H1 (cell line): ENCODE results near the gene CDCA7.

Experiments used
- BCL11A ChIP-seq, 2 experiments: IDR thresholded peaks; one replicate each; pipeline ENCODE4 v1.6.1; 2011; ENCODE audit warnings: low read depth in 2 of 2, low read length in 2 of 2, mild to moderate bottlenecking in 2 of 2
- CBX8 ChIP-seq: fragments of 300-800, 300-1000 bp; sonication (generic); IDR thresholded peaks from 2 replicates; pipeline ENCODE4 v1.7.1; 2016; ENCODE audit warnings: low read depth, low read length, borderline replicate concordance
- CREB1 ChIP-seq: IDR thresholded peaks from 2 replicates; pipeline ENCODE4 v1.6.1; 2012; ENCODE audit warnings: inconsistent platforms
- EGR1 ChIP-seq: IDR thresholded peaks from 2 replicates; pipeline ENCODE4 v1.6.1; 2011; ENCODE audit warnings: low read depth, low read length, borderline replicate concordance
- EZH2 ChIP-seq: fragments of 200-600 bp; sonication (generic); IDR thresholded peaks from 2 replicates; pipeline ENCODE4 v1.7.1; 2012; ENCODE audit warnings: low read depth, mild to moderate bottlenecking, moderate library complexity, low read length, inconsistent platforms; ENCODE audit not compliant: severe bottlenecking
- NRF1 ChIP-seq: IDR thresholded peaks from 2 replicates; pipeline ENCODE4 v1.6.1; 2011; ENCODE audit warnings: mild to moderate bottlenecking, low read depth, low read length, improper control_type of control experiment
- POLR2A ChIP-seq, 2 experiments: IDR thresholded peaks; 1 replicate in 1 of 2; 2 replicates in 1 of 2; pipeline ENCODE4 v1.6.1; 2011; ENCODE audit warnings: low read depth in 2 of 2, low read length in 2 of 2, mild to moderate bottlenecking in 2 of 2; ENCODE audit errors: control extremely low read depth in 1 of 2
- POLR2AphosphoS5 ChIP-seq: IDR thresholded peaks from 2 replicates; pipeline ENCODE4 v1.6.1; 2011; ENCODE audit warnings: low read depth, low read length
- SIN3A ChIP-seq, 2 experiments: IDR thresholded peaks in 1 of 2; conservative IDR thresholded peaks in 1 of 2; 2 replicates each; pipeline ENCODE4 v1.6.1; 2011 to 2012; ENCODE audit warnings: low read length in 2 of 2, improper control_type of control experiment in 1 of 2, low read depth in 1 of 2, mild to moderate bottlenecking in 1 of 2
- TCF12 ChIP-seq: IDR thresholded peaks from 2 replicates; pipeline ENCODE4 v1.6.1; 2011; ENCODE audit warnings: low read depth, mild to moderate bottlenecking, low read length
- TF ChIP-seq, protein P1 (sequence below), 3 experiments: IDR thresholded peaks; 1 replicate in 2 of 3; 2 replicates in 1 of 3; pipeline versions ENCODE4 v1.5.1 to v1.6.1; 2011; ENCODE audit warnings: low read length in 3 of 3, mild to moderate bottlenecking in 3 of 3, inconsistent platforms in 2 of 3, low read depth in 1 of 3, moderate library complexity in 1 of 3; ENCODE audit not compliant: insufficient read depth in 1 of 3; ENCODE audit errors: control extremely low read depth in 1 of 3
- TF ChIP-seq, protein P2 (sequence below): IDR thresholded peaks from 2 replicates; pipeline ENCODE4 v1.6.1; 2012; ENCODE audit warnings: inconsistent platforms

DNA sequence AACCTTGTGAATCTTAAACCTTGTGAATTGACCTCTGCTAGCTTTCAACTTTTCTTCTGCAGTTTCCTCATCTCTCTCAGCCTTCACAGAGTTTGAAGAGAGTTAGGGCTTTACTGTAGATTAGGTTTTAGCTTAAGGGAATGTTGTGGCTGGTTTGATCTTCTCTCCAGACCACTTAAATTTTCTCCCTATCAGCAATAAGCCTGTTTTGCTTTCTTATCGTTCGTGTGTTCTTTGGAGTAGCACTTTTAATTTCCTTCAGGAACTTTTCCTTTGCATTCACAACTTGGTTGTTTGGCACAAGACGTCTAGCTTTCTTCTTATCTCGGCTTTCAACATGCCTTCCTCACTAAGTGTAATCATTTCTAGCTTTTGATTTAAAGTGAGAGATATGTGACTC lies 2.8 kb upstream of the CDCA7 start:
- TF ChIP-seq, protein P1, sequence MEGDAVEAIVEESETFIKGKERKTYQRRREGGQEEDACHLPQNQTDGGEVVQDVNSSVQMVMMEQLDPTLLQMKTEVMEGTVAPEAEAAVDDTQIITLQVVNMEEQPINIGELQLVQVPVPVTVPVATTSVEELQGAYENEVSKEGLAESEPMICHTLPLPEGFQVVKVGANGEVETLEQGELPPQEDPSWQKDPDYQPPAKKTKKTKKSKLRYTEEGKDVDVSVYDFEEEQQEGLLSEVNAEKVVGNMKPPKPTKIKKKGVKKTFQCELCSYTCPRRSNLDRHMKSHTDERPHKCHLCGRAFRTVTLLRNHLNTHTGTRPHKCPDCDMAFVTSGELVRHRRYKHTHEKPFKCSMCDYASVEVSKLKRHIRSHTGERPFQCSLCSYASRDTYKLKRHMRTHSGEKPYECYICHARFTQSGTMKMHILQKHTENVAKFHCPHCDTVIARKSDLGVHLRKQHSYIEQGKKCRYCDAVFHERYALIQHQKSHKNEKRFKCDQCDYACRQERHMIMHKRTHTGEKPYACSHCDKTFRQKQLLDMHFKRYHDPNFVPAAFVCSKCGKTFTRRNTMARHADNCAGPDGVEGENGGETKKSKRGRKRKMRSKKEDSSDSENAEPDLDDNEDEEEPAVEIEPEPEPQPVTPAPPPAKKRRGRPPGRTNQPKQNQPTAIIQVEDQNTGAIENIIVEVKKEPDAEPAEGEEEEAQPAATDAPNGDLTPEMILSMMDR (IDR thresholded peaks at IDR 0.05; ENCODE audit: control extremely low read depth in 1 of 3, insufficient read depth in 1 of 3, low read depth in 1 of 3, low read length in 3 of 3): no peak
- TF ChIP-seq CREB1 (no peak), EZH2 (no peak), CBX8 (no peak), NRF1 (no peak), POLR2A (IDR thresholded peaks at IDR 0.05; ENCODE audit: control extremely low read depth in 1 of 2, low read depth in 2 of 2, low read length in 2 of 2) (no peak), BCL11A (IDR thresholded peaks at IDR 0.05; ENCODE audit: low read depth in 2 of 2, low read length in 2 of 2) (no peak), EGR1 (no peak), POLR2AphosphoS5 (no peak), SIN3A (conservative IDR thresholded peaks at IDR 0.05 in 1 of 2, IDR thresholded peaks at IDR 0.05 in 1 of 2; ENCODE audit: low read depth in 1 of 2, low read length in 2 of 2) (no peak), TCF12 (no peak)
- TF ChIP-seq, protein P2, sequence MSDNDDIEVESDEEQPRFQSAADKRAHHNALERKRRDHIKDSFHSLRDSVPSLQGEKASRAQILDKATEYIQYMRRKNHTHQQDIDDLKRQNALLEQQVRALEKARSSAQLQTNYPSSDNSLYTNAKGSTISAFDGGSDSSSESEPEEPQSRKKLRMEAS: no peak
